GM12801 (cell line): ENCODE measurements around the gene CHEK2.

Experiments used
- TF ChIP-seq, protein P1 (sequence below): IDR thresholded peaks from one replicate; pipeline ENCODE4 v1.5.1; 2011; ENCODE audit warnings: control low read depth; ENCODE audit not compliant: insufficient read length; ENCODE audit errors: extremely low read depth

Gene CHEK2

GRCh38 chr22:28773461-28773867, 31.8 kb upstream of the CHEK2 start:
- TF ChIP-seq, protein P1, sequence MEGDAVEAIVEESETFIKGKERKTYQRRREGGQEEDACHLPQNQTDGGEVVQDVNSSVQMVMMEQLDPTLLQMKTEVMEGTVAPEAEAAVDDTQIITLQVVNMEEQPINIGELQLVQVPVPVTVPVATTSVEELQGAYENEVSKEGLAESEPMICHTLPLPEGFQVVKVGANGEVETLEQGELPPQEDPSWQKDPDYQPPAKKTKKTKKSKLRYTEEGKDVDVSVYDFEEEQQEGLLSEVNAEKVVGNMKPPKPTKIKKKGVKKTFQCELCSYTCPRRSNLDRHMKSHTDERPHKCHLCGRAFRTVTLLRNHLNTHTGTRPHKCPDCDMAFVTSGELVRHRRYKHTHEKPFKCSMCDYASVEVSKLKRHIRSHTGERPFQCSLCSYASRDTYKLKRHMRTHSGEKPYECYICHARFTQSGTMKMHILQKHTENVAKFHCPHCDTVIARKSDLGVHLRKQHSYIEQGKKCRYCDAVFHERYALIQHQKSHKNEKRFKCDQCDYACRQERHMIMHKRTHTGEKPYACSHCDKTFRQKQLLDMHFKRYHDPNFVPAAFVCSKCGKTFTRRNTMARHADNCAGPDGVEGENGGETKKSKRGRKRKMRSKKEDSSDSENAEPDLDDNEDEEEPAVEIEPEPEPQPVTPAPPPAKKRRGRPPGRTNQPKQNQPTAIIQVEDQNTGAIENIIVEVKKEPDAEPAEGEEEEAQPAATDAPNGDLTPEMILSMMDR: no peak

DNA sequence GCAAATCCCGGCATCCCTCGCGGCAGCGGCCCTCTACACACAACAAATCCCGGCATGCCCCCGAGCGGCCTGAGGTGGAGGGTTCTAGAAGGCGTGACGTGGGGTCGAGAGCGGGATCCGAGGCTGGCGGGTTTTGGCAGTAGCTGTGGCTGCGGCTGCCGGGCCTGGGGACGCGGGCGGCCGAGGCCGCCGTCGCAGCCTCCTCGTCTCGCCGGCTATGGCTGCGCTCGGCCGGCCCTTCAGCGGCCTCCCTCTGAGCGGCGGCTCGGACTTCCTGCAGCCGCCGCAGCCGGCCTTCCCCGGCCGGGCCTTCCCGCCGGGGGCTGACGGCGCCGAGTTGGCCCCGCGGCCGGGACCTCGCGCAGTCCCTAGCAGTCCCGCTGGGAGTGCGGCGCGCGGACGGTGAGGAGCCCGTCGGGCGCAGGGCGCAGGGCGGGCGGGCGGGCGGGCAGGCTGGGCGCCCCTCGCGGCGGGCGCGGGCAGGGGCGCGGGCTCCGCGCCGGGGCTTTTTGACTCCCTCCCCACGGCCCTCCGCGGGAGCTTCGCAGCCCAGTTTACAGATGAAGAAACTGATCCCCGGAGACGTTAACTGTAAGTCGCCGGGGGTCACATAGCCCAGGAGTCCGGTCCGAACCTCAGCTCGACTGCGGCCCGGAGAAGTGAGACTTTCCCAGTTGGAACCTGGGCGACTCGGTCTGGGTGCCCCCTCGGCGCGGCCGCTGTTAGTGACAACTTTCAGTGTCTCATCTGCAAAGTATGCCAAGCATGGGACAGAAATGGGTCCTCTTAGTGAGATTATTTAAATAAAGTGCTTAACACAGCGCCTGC, 31.2 kb upstream of the CHEK2 start, which contains the start of gene CCDC117:
TSS of gene CCDC117 (plus strand) at position 63 of the 828 bp plus-strand sequence. CDS start at position 218, 155 bp downstream.
- TF ChIP-seq, protein P1: no peak

DNA sequence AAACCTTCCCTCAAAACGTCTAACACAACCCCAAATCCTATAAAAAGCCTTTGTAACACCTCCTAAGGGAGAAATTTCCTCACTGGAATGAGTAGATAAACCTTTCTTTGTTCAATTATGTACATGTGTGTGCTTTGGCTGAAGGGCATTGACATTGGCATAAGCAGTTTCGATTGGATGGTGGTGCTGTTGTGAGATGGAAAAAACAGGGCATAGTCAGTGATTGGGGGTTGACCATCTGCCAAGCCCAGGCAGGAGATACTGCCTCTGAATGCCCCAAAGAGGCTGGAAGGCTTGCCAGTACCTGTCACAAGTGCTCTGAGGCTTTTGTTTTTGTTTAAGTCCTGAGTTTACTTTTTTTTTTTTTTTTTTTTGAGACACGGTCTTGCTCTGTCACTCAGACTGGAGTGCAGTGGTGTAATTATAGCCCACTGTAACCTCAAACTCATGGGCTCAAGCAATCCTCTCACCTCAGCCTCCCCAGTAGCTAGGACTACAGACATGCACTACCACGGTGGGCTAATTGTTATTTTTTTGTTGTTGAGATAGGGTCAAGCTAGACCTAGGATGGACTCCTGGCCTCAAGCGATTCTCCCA, 29.7 kb upstream of the CHEK2 start:
- TF ChIP-seq, protein P1: no peak

- TF ChIP-seq, protein P1: no peak
Observed at GRCh38 chr22:28769394-28770085, 27.9 kb upstream of the CHEK2 start.

DNA sequence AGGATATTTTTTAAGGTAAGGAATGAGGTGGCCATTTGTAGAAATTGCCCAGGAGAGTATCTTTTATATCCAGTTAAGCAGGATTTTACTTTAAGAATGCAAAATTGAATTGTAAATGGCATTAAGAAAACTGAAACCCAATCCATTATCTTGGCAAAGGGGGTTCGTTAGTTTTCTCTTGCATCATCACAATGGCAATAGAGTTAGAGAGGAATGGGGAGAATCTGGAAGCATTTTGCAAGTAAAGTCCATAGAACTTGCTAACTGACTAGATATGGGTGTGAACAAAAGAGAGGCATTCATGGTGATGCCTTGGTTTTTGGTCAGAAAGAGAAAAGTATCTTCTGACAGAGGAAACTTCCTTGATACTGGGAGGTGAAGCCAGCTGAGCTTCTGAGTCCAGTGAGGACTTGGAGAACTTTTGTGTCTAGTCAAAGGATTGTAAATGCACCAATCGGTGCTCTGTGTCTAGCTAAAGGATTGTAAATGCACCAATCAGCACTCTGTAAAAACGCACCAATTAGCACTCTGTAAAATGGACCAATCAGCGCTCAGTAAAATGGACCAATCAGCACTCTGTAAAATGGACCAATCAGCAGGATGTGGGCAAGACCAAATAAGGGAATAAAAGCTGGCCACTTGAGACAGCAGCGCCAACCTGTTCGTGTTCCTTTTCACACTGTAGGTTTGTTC, 27.2 kb upstream of the CHEK2 start:
- TF ChIP-seq, protein P1: no peak

- TF ChIP-seq, protein P1: no peak
Observed at GRCh38 chr22:28766628-28767027, 25.0 kb upstream of the CHEK2 start.

GRCh38 chr22:28761449-28761755, 19.8 kb upstream of the CHEK2 start:
- TF ChIP-seq, protein P1: no peak
